Kidney epithelial cell (primary cell): ENCODE data around the gene ASMTL. TPM values are rescaled to one million over a fixed set of nuclear protein-coding genes. Genes with fewer than 3 reads are reported as not detected.

Experiments used
- DNase-seq: peaks from one replicate; pipeline ENCODE4 v3.0.0-alpha.2; 2010; ENCODE audit warnings: low read depth
- H3K27me3 ChIP-seq: 2 replicates; pipeline ENCODE4 v1.6.0; 2011; ENCODE audit warnings: low read length; ENCODE audit not compliant: control insufficient read depth, insufficient read depth
- H3K36me3 ChIP-seq: 2 replicates; pipeline ENCODE4 v1.5.1; 2011; ENCODE audit warnings: low read length; ENCODE audit not compliant: control insufficient read depth, insufficient read depth
- H3K4me3 ChIP-seq: 2 replicates; pipeline ENCODE4 v1.5.1; 2011; ENCODE audit warnings: low read depth, mild to moderate bottlenecking, control low read depth, low read length
- total RNA-seq: library from RNA; depleted of rRNA; stranded (reverse); fragments of >200 nt; gene quantifications from 2 replicates; pipeline ENCODE4 v1.2.3, GENCODE V29; 2015
- TF ChIP-seq, protein P1 (sequence below): IDR thresholded peaks from 2 replicates; pipeline ENCODE4 v1.5.1; 2011; ENCODE audit warnings: mild to moderate bottlenecking, moderate library complexity, low read length, control low read depth, inconsistent platforms; ENCODE audit not compliant: insufficient read depth, poor library complexity, severe bottlenecking

Gene ASMTL
- total RNA-seq, 1 donor from 2014 or later: 15.9 TPM

DNA sequence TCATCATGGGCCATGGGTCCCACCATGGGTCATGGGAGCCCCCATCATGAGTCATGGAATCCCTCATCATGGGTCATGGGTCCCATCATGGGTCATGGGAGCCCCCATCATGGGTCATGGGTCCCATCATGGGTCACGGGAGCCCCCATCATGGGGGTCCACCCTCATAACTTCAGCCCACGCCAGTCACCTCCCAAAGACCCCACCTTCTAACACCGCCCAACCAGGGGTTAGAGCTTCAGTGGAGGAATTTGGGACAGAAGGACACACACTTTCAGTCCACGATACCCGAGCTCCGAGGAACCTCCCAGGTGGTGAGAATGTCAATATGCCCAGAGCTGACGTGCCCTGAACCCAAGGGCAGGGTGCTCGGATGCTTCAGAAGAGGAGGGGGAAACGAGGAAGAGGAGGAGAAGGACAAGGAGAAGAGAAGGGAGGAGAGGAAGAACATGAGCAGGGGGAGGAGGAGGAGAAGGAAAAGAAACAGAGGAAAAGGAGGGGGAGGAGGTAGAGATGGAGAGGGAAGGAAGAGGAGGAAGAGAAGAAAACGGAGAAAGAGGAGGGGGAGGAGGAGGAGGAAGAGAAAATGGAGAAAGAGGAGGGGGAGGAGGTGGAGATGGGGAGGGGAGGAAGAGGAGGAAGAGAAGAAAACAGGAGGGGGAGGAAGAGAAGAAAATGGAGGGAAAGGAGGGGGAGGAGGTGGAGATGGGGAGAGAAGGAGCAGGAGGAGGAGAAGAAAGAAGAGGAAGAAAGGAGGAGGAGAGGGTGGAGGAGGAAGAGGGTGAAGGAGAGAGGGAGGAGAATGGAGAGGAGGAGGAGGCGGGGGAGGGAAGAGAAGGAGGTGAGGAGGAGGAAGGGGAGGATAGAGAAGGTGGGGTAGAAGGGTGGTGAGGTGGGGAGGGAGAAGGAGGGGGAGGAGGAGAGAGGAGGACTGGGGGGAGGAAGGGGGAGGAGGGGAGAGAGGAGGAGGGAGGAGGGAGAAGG is 98.4 kb downstream of the ASMTL start:
- no peaks in the 10 kb centered on the region for H3K27me3 ChIP-seq
- H3K36me3 ChIP-seq: no peaks in the 10 kb centered on the region
- DNase-seq: no peak
- H3K4me3 ChIP-seq: no peak overlapping the region
- TF ChIP-seq, protein P1, sequence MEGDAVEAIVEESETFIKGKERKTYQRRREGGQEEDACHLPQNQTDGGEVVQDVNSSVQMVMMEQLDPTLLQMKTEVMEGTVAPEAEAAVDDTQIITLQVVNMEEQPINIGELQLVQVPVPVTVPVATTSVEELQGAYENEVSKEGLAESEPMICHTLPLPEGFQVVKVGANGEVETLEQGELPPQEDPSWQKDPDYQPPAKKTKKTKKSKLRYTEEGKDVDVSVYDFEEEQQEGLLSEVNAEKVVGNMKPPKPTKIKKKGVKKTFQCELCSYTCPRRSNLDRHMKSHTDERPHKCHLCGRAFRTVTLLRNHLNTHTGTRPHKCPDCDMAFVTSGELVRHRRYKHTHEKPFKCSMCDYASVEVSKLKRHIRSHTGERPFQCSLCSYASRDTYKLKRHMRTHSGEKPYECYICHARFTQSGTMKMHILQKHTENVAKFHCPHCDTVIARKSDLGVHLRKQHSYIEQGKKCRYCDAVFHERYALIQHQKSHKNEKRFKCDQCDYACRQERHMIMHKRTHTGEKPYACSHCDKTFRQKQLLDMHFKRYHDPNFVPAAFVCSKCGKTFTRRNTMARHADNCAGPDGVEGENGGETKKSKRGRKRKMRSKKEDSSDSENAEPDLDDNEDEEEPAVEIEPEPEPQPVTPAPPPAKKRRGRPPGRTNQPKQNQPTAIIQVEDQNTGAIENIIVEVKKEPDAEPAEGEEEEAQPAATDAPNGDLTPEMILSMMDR: no peak

Other genes starting within 250 kb of the ASMTL start
- gene CRLF2, start 240.3 kb downstream of the ASMTL start, total RNA-seq: not detected in 2 replicates
- gene CSF2RA, start 184.1 kb downstream of the ASMTL start, total RNA-seq: 0.21 and 2.3 TPM in 2 replicates
- 1.2 and 9.7 TPM in 2 replicates for gene IL3RA, start 116.1 kb downstream of the ASMTL start, total RNA-seq
- 450 and 519 TPM in 2 replicates for gene SLC25A6, start 60.8 kb downstream of the ASMTL start, total RNA-seq
- not detected in 2 replicates for gene P2RY8, start 84.3 kb upstream of the ASMTL start, total RNA-seq
- gene AKAP17A, start 138.7 kb upstream of the ASMTL start, total RNA-seq: 54.4 and 57.6 TPM in 2 replicates
- gene ASMT, start 162.2 kb upstream of the ASMTL start, total RNA-seq: not detected in 2 replicates